Stimulated activated CD8-positive, alpha-beta memory T cell treated with anti-CD3 and anti-CD28 coated beads, Interleukin-4, amount 100 ng/mL, for 48 hours (primary cell): ENCODE data around the gene PDK2.

Source experiments
- DNase-seq: peaks from one replicate; pipeline ENCODE4 v3.0.0-alpha.2; 2020

PDK2 gene

GRCh38 chr17:50080096-50080480, 15.1 kb upstream of the PDK2 start:
- DNase-seq: no peak

DNA sequence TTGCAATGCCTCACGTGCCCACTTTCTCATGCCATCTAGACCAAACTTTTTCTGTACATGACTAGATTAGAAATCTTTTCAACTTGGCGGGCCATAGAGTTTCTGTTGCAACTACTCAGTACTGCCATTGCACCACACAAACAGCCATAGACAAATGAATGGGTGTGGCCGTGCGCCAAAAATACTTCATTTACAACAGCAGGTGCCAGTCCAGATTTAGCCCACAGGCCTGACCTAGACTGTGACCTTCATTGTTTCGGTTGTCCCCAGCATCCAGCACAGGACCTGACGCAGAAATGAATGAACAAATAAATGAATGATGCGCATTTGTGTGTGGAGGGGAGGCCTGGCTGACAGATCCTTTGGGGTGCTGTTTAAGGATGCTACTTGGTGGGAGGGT, 14.3 kb upstream of the PDK2 start:
- DNase-seq: no peak

DNA sequence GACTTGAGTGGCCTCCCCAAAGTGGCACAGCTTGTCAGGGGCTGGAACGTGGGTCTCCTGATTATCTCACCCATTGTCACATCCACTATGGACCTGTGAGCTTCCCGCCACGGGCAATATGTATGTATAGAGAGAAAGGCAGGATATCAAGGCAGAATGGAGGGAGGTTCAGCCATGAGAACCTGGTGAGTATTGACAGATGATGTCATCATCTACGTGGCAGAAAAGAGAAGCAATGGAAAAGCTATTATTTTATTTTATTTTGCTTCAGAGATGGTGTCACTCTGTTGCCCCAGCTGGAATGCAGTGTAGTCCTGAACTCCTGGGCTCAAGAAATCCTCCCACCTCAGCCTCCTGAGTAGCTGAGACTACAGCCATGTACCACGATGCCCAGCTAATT, 13.4 kb upstream of the PDK2 start:
- DNase-seq: no peak

GRCh38 chr17:50087246-50087911, 7.8 kb upstream of the PDK2 start:
- peak; percentile 89 for DNase-seq

DNA sequence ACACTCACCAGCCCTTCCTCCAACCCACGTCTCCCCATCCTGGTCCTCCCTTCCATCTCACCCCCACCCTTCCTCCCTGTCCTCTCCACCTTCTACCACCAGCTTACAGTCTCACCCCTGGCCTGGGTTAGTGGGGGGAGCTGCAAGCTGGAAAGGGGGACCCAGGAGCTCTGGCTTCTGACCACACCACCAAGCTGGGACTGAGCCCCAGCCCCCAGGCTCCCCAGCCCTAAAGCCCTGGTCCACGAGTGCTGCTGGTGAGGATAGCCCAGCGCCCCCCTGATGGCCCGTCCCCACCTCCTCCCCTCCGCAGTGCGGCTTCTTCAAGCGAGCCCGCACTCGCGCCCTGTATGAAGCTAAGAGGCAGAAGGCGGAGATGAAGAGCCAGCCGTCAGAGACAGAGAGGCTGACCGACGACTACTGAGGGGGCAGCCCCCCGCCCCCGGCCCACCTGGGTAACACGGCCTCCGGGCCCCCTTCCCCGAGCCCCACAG, 7.2 kb upstream of the PDK2 start:
- DNase-seq: no peak

GRCh38 chr17:50088952-50089825, 6.0 kb upstream of the PDK2 start:
- DNase-seq: no peak

DNA sequence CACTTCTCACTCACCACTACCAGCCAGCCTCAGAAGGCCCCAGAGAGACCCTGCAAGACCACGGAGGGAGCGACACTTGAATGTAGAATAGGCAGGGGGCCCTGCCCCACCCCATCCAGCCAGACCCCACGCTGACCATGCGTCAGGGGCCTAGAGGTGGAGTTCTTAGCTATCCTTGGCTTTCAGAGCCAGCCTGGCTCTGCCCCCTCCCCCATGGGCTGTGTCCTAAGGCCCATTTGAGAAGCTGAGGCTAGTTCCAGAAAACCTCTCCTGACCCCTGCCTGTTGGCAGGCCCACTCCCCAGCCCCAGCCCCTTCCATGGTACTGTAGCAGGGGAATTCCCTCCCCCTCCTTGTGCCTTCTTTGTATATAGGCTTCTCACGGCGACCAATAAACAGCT, 5.1 kb upstream of the PDK2 start:
- no peak for DNase-seq

DNA sequence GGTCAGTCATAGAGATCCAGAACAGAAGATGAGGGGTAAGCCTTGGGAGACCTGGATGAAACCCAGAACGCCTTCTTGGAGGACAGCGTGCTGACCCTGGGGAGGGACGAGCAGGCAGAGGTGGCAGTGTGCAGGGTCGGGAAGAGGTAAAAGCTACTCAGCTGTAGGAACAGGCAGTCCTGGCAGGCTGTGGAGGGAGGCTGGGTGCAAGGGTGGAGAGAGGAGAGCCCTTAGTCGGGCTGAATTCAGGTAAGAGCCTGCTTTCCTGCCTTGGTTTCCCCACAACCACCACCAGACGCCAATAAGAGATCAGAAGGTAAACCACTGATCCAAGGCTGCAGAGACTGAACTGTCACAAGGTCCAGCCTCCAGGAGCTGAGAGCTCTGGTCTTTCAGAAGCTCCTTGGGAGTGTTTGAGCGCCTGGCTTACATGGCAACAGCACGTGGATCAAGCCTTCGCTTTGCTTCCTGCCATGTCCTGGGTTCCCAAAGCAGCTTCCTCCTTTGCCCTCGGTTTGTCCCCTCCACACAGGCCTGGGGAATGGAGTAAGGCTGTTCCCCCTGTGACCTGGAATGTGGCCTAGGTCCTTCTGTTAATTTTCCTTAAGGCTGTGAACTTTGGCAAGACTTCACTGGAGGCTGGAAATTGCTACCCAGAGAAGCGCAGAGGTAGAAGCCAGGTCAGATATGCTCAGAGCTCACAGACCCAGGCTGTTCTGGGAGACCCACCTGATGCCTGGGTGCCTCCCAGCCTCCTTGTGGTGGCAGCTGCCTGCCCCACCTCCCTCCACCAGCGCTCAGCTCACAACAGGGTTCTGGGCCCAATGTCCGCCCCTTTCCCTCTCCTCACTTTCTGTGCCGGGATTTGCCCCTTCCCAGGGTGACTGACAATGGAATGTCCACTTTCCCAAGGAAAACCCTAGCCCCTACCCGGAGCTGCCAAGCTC, 3.9 kb upstream of the PDK2 start:
- DNase-seq: no peak

DNA sequence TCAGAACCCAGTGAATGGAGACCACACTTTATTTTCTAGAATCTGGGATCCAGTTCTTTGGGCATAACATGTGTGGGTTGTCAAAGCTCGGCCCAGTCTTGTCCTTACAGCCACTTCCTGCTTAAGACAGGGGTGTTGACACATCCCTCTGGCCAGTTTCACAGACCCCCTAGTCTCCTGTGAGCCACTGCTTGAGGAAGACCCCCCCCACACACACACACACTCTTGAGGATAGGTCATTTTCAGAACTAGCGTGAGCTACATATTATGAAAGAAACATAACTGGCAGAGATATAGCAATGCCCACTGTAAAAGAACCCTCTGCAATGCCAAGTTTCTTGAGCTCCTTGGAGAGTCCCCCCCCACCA, 3.2 kb upstream of the PDK2 start:
- DNase-seq: no peak

DNA sequence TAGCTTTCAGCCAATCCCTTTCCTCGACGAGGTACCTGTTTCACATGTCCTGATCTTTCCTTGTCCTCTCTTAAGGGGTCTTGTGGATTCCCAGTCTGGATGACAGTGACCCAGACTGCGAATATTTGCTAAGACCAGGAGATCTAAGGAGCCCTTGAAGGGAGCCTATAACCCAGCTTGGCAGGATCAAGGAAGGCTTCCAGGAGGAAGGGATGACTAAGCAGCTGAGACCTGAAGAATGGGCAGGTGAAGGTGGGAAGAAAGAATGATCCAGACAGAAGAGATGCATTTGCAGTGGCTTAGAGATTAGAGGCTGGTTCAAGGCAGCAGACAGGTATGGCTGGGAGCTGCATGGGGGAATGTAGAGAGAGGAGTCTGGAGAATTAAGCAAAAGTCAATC, 1.9 kb upstream of the PDK2 start:
- DNase-seq: no peak

DNA sequence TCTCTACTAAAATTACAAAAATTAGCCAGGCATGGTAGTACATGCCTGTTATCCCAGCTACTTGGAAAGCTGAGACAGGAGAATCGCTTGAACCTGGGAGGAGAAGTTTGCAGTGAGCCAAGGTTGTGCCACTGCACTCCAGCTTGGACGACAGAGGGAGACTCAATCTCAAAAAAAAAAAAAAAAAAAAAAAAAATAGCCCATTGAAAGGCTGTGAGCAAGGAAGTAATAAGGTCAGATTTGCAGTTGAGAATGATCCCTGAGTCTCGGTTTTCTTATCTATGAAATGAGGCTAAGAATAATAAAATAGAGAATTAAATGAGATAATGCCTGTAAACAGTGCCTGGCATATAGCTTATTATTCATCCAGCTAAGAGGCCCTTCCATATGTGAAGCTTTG, 1.3 kb upstream of the PDK2 start:
- DNase-seq: no peak

GRCh38 chr17:50094243-50094752, 853 bp upstream of the PDK2 start:
- DNase-seq: peak; percentile 98

GRCh38 chr17:50095626-50096037, 481 bp downstream of the PDK2 start:
- DNase-seq: no peak

- no peak for DNase-seq
Measured at GRCh38 chr17:50096092-50096491, 941 bp downstream of the PDK2 start.

DNA sequence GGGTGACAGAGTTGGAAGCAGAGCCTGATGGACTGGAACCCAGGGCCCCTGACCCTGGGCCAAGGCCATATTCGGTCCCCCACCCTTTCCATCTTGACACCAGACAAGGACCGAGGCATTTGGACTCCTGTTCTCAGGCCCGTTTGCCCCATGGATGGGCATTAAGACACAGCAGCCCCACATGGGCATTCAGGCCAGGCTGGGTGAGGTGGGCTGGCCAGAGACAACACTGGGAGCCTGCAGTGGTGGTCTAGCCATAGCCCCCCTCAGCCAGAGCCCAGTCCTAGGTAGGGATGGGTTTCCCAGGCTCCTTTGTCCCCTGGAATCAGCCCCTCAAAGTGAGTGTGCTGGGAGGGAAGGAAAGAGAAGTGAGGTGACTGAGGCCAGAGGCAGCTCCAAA, 1.6 kb downstream of the PDK2 start:
- no peak for DNase-seq

DNA sequence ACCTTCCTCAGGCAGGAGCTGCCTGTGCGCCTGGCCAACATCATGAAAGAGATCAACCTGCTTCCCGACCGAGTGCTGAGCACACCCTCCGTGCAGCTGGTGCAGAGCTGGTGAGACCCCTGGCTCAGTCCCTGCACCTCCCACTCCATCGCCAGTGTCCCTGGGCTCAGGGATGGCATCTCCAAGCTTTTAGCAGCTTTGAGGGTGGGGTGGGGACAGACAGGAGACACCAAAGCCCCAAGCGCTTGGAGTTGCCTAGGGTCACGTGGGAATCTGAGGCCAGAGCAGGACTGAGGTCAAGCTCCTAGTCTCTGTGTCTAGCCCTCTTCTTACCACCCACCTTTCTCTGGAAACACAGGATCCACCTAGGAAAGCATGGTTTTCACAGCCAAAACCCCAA, 2.3 kb downstream of the PDK2 start:
- no peak for DNase-seq

DNA sequence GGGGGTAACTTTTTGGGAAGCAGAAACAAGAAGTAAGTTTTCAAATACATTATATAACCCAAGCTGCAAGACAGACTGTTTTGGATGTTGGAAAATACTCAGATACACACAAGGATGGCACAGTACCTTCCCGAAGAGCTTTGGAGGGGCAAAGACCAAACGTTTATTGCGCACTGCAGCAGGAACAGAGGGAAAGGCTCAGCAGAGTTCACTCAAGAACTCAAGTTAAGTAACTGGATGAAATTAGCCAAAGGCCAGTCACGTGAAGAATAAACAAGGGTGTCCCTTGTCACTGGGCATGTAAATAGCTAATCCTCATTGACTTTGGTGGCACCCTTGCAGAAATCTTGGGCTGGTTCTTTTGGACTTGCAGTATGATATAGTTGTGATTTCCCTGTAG, 2.8 kb downstream of the PDK2 start:
- no peak for DNase-seq

DNA sequence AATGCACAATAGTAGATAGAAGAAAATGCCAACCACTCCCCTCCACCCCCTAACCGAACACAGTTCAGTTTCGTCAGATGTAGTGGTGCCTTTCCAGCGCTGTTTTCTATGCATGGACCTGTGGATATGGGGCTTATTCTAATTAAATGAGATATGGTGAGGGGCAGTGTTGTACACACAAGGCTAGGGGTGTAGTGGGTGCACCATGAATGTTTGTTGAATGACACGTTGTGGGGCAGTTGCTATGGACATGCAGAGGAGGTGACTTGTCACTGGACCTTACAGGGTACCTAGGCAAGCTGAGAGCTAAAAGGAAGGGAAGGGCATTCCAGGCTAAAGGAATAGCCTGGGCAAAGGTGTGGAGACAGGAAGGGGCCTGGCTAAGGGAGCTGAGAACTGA, 3.4 kb downstream of the PDK2 start:
- DNase-seq: no peak

- no peak for DNase-seq
Measured at GRCh38 chr17:50099003-50099402, 3.9 kb downstream of the PDK2 start.

DNA sequence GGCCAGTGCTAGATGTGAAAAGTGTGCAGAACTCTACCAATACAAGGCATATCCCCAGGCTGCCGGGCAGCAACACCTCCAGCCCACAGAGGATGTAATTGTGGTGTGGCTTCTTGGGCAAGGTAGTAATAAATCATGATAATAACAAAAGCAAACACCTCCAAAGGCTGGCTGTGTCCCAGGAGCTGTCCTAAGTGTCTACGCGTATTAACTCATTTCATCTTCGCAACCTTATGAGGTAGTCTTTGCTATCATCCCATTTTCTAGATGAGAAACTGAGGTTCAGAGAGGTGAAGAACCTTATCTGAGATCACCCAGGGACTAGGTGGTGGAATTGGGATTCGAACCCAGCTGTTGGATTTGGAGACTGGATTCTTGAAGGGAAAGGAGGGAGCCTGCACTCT, 5.3 kb downstream of the PDK2 start:
- DNase-seq: no peak

DNA sequence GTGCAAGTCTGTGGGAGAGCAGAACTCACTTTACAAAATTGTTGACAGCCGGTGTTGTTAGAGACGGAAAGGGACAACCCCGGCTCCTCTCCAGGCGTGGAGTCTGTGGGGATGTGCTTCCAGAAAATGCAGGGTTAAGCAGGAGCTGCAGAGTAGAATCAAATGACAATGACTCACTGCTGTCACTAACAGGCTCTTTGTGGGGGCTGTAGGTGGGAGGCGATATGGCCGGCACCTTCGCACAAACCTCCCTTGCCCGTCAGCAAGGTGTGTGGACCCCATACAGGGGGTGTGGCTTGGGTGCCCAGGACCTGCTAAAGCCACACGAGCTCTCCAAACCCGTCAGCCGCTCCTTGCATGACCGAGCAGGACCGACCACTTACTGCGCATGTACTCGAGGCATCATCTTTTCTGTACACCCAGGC, 5.8 kb downstream of the PDK2 start:
- no peak for DNase-seq

- DNase-seq: no peak
Measured at GRCh38 chr17:50101346-50102163, 6.4 kb downstream of the PDK2 start.
